IPS-NIHi7 (cell line): ENCODE results near the gene MS4A14.
"Not testable (repeated sequence)": the region's sequence is repeated elsewhere in the genome, so short reads cannot be mapped to it uniquely, and the experiment has no call there.

Source experiments
- DNase-seq: peaks from one replicate; pipeline ENCODE4 v3.0.0; 2012; ENCODE audit warnings: mixed read lengths; ENCODE audit errors: extremely low spot score

The MS4A14 gene

DNA sequence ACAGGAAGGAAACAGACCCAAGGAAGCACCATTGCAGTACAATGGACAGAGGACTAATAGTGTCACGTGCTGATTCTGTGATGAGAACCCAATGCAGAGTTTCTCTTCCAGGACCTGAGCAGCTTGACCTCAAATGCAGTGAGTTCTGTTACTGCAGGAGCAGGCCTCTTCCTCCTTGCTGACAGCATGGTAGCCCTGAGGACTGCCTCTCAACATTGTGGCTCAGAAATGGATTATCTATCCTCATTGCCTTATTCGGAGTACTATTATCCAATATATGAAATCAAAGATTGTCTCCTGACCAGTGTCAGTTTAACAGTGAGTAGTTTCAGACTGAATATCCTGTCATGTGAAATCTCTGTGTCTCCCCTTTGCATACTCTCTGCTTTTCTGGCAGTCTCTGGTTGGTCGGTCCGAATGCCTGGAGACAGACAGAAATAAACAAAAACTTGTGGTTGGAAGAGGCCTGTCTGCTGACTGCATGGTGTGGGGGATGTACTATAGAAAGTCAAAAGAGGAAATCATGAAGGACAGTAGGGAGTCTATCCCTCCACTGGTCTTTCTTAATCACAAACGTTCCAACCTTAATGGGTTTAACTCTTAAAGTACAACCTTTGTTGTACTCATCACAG, 6.9 kb upstream of the MS4A14 start:
- no peak for DNase-seq

DNA sequence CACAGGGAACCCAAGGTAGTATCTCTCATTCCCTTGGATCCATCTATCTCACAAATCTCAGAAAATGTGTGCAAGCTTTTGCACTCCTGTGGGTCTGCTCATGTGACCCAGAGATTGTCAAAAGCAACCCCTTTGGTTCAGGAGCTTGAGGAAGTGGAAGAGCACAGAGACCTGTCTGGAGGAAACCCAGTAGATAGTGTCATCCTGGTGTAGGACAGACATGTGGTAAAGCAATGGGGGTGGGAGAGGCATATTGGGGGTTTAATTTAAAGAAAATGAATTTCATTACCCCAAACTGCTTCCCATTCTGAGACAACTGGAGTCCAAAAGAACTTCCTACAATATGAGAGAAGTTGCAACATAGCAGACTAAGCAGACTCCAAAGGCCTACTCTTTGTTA, 5.8 kb upstream of the MS4A14 start:
- DNase-seq = no peak

DNA sequence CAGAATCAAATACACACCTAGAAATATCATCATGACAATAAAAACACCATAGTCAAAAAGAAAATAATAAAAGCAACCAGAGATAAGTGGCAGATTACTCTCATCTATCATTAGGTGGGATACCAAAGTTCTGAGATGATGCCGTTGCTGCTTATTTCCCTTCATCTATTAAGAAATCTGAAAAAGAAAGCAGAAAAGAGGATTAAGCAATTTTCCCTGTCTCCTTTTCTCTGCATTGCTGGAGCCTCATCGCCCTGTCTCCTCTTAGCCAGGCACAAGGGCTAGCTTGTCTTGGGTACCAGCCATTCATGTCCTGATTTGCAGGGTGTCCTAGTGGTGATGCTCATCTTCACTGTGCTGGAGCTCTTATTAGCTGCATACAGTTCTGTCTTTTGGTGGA, 3.9 kb upstream of the MS4A14 start:
- no peak for DNase-seq

DNA sequence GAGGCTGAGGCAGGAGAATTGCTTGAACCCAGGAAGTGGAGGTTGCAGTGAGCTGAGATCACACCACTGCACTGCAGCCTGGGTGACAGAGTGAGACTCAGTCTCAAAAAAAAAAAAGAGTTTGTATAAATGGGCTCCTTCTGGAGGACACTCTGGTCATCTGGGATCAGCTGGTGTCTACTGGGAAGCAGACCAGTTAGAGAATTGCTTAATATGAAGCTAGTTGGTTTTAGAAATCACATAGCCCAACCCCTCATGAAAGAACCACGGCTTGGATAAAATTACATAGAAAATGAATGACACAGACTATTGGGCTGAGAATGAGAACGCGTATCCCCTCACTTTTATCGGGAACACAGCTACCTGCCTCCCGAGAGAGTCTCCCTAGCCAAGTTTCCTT, 3.2 kb upstream of the MS4A14 start:
- DNase-seq = no peak

DNA sequence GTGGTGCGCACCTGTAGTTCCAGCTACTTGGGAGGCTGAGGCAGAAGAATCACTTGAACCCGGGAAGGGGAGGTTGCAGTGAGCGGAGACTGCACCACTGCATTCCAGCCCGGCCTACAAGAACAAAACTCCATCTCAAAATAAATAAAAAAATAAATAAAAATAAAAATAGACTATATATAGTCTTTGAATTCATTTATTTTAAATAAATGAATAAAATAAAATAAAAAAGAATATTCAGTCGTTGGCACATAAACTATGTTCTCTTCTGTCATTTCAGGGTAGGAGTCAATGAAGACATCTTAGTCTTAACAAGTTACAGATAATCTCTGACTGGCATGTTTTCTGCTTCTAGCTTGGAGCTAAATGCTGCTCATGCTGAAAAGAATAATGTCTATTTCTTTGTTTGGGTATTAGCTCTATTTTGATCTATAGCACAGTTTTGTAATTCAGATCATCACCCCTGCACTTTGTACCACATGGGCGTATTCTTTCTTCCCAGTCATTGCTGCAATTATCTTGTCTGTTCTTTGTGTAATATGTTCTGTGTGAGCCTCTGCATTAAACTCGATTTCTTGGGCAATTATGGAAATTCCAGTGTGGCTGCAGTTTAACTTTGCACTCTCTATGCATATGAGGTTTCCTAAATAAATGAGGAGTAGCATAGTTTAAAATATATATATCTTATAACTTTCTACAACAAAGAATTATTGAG, 1.4 kb upstream of the MS4A14 start:
- DNase-seq = no peak

DNA sequence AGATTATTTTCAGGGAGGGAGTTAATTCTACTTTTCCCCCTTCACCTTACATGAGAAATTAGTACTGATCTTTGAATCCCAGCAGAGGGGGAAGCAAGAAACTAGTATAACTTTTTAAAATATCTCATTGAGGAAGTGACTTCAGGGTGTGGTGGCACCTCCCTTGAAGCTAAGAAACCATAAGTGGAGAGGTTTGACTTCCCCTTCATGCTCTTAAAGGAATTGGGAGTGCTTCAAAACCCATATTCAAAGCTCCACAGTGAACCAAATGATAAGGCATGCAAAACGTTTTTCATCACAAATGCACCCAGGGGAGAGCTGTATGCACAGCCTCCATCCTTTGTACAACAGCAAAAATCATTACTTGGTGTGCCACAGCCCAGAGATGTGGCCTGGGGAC, 540 bp downstream of the MS4A14 start:
- no peak for DNase-seq

DNA sequence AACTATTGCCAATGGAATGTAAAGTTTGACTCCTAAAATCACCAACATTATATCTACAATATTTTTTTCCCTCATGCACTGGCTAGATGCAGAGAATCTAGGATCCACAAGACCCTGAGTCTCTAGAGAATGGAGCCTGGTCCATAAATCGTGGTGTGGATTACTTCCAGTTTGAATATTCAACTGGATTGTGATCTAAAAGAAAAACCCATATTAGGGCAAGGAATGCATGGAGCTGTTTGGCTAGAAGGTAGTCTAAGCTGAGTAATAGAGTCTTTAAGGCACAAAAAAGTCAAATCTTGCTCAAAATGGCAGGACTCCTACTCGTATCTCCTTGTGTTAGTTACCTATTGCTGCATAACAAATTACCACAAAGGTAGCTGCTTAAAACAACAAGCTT, 23.8 kb downstream of the MS4A14 start:
- DNase-seq = no peak

DNA sequence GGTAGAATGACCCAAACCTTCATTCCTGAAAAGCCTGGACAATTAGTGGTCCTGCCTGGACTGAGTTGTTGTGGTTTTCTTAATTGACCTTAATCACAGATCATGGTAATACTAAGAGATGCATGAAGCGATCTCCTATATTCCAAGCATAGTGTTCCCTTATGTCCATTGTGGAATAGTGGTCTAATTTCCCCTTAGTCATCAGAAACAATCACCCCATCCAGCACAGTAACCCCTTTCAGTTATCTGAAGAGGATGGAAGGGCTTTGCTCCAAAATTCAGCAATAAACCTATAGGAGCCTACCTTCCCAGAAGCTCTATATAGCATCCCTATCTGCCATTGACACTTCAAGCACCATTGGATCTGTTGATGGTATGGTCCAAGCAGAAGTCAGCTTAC, 26.4 kb downstream of the MS4A14 start:
- no peak for DNase-seq

DNA sequence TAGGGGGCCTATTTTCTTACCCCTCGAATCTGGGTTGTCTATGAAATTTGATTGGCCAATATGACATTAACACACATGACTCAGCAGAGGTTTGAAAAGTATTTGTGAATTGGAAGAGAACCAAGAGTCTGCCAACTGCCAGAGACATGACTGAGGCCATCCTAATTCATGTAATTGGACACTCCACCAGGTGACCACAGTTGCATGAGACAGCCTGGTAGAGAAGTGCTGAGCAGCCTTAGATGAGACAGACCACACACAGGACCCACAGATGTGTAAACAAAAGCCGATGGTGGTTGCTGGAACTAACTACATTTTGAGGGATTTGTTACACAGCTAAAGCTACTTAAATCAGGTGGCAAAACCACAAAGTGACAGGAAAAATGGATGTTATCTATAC, 32.3 kb downstream of the MS4A14 start:
- DNase-seq = no peak

DNA sequence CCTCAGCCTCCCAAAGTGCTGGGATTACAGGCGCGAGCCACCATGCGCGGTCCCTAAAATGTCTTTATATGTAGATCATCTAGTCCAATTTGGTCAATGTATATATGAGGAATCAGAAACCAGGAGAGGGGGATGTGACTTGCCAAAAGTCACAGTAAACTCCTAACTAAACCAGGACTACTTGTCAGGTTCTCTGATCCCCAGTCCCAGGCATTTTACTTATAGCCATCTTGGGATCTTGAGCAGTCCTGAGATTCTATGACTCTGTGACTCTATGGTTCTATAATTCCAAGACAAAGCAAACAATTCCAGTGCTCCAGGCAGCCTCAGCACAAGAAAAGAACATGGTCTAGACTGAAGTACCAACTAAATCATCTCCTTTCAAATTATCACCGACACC, 33.0 kb downstream of the MS4A14 start, which contains the start of gene MS4A5:
MS4A5 (plus strand) TSS at position 301 of the 400 bp plus-strand sequence. CDS start 103 bp downstream, outside the sequence.
- no peak for DNase-seq

DNA sequence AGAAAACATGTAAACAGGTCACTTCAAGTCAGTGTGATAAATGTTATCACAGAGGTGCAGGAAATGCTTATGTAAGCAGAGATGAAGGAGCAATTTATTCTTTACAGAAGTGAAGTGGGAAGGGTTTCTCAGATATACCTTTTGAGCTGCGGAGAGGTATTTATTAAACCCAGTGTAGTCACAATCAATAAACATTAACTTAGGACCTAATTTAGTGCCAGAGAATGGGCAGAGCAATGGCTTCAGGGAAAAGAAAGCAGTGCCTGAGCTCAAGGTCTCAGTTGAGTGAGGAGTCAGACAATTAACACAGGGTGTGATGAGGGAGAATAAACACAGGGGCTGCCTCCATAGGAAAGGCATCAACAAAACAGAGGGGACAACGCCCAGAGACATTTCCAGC, 35.0 kb downstream of the MS4A14 start:
- DNase-seq = no peak

DNA sequence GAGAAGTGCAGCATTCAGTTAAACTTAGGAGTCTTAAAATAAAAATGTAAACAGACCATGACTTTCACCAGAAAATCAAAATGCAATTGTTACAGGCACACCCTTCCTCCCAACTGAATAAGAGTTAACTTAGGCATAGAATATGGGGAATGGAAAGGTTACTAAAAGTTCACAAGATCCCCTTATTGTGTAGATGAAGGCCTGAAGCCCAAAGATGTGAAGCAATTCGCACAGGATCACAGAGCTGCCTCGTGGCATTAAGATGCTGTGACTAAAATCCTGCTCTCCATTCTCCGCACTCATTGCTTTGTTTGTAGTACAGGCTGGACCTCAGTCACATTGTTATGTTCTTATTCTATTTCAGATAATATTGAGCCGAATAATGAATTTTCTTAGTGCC, 37.1 kb downstream of the MS4A14 start:
- no peak for DNase-seq

DNA sequence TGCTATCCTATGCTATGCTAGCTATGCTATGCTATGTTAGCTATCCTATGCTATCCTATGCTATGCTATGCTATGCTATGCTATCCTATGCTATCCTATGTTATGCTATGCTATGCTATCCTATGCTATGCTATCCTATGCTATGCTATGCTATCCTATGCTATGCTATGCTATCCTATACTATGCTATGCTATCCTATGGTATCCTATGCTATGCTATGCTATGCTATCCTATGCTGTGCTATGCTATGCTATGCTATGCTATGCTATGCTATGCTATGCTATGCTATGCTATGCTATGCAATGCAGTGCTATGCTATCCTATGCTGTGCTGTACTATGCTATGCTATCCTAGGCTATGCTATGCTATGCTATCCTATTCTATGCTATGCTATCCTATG, 50.8 kb downstream of the MS4A14 start:
- DNase-seq = no peak

DNA sequence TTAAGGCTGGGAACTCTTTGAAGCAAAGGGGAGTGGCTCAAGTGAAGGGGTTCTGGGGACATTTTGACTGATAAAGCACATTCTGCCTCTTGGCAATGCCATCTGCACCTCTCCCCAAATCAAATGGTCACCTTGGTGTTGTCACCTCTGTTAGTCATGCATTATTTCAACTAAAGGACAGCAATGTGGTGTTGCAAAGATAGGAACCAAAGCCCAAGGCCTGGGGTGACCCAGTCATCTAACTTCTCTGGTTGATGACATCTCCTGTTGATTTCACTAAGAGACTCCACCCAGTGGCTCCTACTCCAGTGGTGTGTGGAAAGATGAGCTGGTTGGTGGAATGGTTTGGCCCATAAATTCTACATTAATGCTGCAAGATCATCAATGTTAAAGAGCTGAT, 51.6 kb downstream of the MS4A14 start:
- DNase-seq = no peak

DNA sequence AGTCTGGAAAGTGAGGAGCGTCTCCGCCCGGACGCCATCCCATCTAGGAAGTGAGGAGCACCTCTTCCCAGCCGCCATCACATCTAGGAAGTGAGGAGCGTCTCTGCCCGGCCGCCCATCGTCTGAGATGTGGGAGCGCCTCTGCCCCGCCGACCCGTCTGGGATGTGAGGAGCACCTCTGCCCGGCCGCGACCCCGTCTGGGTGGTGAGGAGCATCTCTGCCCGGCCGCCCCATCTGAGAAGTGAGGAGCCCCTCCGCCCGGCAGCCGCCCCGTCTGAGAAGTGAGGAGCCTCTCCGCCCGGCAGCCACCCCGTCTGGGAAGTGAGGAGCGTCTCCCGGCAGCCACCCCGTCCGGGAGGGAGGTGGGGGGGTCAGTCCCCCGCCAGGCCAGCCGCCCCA, 54.9 kb downstream of the MS4A14 start:
- DNase-seq = not testable (repeated sequence)

DNA sequence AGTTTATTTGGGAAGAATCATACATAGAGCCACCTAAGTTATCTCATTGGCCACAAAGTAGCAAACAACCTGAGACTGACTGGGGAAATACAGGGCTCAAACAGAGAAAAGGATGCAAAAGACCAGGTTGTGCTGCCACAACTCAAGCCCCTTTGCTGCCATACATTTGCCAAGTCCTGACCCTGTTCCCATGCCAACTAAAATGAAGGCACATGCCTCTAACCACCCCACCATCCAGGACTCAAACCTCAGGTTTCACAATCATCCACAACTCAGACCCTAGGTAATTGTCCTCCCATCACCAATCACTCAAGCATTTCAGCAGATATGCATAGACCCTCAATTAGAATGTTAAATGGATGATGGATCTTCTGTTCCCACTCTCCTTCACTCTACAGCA, 58.0 kb downstream of the MS4A14 start:
- DNase-seq = no peak

DNA sequence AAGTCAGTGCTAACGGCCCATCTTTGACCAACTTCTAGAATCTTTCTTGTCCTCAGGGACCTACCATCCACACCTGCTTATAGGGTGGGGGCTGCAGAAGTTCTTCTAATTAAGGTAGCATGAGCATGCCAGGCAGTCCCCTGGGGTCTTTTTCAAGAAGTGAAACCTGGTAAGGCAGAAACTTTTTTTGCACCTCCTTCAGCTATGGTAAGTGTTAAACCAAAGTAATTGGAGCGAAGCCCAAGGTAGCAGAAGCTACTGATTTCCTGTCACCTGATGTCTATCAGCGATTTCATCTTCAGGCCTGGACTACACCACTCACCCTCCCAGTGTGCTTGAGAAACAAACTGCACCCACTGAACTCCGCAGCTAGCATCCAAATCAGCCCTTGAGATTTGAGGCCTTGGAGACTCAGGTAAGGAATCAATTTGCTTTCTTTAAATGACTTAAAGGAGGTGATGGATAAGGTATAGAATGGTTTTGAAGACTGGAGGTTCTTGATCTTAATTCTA, 59.3 kb downstream of the MS4A14 start, which contains the start of gene MS4A1:
MS4A1 (plus strand) TSS at position 317 of the 512 bp plus-strand sequence. CDS start 6,528 bp downstream, outside the sequence.
- DNase-seq = no peak

DNA sequence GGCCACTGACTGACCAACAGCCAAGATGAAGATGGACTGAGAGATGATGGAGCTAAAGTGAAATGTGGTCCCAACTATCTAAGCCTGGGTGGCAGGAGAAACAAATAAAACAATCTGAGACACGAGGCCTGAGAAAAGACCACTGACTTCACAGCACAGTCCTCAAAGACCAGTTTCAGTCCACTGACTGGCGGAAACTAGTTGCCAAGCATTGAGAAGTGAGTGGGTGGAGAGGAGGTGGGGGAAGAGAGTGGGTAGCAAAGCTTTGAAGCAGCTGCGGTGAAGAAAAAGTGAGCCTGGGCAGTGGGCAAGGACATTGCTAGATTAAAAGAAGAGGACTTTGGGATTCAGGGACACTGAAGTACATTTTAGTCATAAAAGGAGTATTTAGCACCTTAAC, 61.3 kb downstream of the MS4A14 start:
- DNase-seq = no peak

DNA sequence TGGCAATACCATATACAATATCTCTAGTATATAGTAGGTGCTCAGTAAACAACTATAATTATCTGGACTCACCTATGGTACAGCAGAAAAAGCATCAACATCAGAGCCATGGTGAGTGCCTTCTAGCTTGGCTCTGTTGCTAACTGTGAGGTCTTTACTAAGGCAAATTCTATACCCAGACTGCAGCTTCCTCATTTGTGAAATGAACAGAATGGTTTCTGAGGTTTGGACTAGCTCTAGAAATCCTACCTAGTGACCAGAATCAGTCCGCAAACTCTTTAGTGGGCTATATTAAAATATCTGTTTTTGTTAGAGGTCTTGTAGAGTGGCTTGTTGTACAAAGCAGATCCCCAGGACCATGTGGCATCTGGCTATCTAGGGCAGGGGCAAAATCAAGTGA, 63.1 kb downstream of the MS4A14 start:
- no peak for DNase-seq
